Stomach (tissue), 9 donors: ENCODE results near the gene CRIM1. TPM values are rescaled to one million over a fixed set of nuclear protein-coding genes. Genes with fewer than 3 reads are reported as not detected.
A peak's percentile ranks its signal among the peaks of the same experiment; 100 is the strongest.

Source experiments
- DNase-seq, 2 donors: peaks; one replicate each; pipeline versions ENCODE4 v3.0.0 to v3.0.0-alpha.2; 2013 to 2019
- H3K27ac ChIP-seq, 5 donors: fragments of 200-600 bp in 4 of 5; sonication (generic) in 4 of 5; one replicate each; pipeline ENCODE4 v1.5.1; 2013 to 2019; ENCODE audit warnings: mild to moderate bottlenecking in 1 of 5, moderate library complexity in 1 of 5
- H3K27me3 ChIP-seq, 3 donors: fragments of 200-600 bp; sonication (generic); one replicate each; pipeline ENCODE4 v1.5.1; 2017 to 2019; ENCODE audit warnings: mixed run types in 1 of 3
- H3K36me3 ChIP-seq, 4 donors: fragments of 200-600 bp; sonication (generic); 1 replicate in 3 of 4; 2 replicates in 1 of 4; pipeline ENCODE4 v1.5.1; 2016 to 2019
- H3K4me1 ChIP-seq, 4 donors: fragments of 200-600 bp; sonication (generic); one replicate each; pipeline ENCODE4 v1.5.1; 2016 to 2019
- H3K4me3 ChIP-seq, 4 donors: fragments of 200-600 bp; sonication (generic) in 3 of 4; one replicate each; pipeline ENCODE4 v1.5.1; 2016 to 2019; ENCODE audit warnings: mild to moderate bottlenecking in 1 of 4
- H3K9me3 ChIP-seq, 4 donors: fragments of 200-600 bp; sonication (generic); one replicate each; pipeline ENCODE4 v1.5.1; 2016 to 2019
- EP300 ChIP-seq: sonication (generic); formaldehyde crosslinking; IDR thresholded peaks from one replicate; pipeline ENCODE4 v1.6.1; 2017; ENCODE audit warnings: antibody characterized with exemption
- POLR2A ChIP-seq, 4 donors: fragments of 450-650 bp; IDR thresholded peaks; one replicate each; pipeline ENCODE4 v1.6.1; 2016; ENCODE audit warnings: antibody characterized with exemption in 4 of 4, control low read depth in 2 of 4, mild to moderate bottlenecking in 1 of 4, moderate library complexity in 1 of 4
- POLR2AphosphoS5 ChIP-seq, 3 donors: sonication (generic); formaldehyde crosslinking; IDR thresholded peaks; one replicate each; pipeline ENCODE4 v1.6.1; 2016; ENCODE audit warnings: antibody characterized with exemption in 3 of 3
- WGBS, 5 donors: extraction: QIAGEN DNeasy Blood & Tissue Kit in 3 of 5; methylation state at CpG; one replicate each; pipeline versions ENCODE4 v1.1.5 to v1.1.7; 2013 to 2018; 5-methylcytosine and 5-hydroxymethylcytosine counted together
- intact Hi-C: fragments of 100-400 bp; cut with DNase I; formaldehyde crosslinking; loops from one replicate; pipeline ENCODE4 v1.15.1; 2023; ENCODE audit warnings: low total_unique reads
- polyA plus RNA-seq, 3 donors: library from polyadenylated mRNA; stranded (reverse); fragments of 200-250 nt; gene quantifications; one replicate each; pipeline ENCODE4 v1.2.3, GENCODE V29; 2013
- total RNA-seq, 5 donors: library from RNA; depleted of rRNA; stranded (reverse); fragments of >200 nt; gene quantifications; one replicate each; pipeline versions ENCODE4 v1.1.0 to v1.2.3, GENCODE V29; 2014 to 2016
- TF ChIP-seq, protein P1 (sequence below), 7 experiments: fragments of 450-650 bp in 4 of 7; fragments of 200-600 bp in 3 of 7; sonication (generic) in 3 of 7; IDR thresholded peaks; one replicate each; pipeline ENCODE4 v1.5.1; 2016 to 2019; ENCODE audit warnings: antibody characterized with exemption in 7 of 7, control low read depth in 2 of 7, mild to moderate bottlenecking in 1 of 7
- donor health status: healthy with polysubstance abuse.
- donor health status: Bipolar disorder and iron deficiency.
- donor health status: healthy.

The CRIM1 gene
- total and polyA plus RNA-seq, 8 donors, result 3.1 to 158 (median 50.7) TPM

DNA sequence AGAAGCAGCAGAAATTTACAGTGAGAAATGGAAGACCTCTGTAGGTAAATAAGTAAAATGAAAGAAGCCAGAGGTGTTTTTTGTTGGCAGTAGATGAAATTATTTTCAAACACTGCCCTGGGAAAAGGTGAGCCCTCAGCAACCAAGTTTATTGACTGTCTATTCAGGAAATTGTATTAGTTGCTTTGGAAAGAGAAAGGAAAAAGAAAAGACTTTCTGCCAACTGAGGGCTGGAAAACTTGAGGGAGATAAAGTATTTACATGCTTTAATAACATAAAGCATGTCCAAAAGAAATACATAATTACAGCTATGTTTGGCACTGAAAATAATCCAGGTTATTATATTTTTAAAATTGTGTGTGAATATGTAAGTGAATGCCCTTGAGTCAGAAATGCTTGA is 14.7 kb downstream of the CRIM1 start:
- no peaks in the 10 kb centered on the region for H3K27me3 ChIP-seq
- DNase-seq, result no peak
- peaks cover 41 to 90% (median 77%) of the 10 kb centered on the region in 4 donors for H3K4me1 ChIP-seq
- no peak overlapping the region for H3K4me3 ChIP-seq
- no peaks in the 10 kb centered on the region for H3K9me3 ChIP-seq
- intact Hi-C loops, result no loop called here
- TF ChIP-seq EP300 (no peak), POLR2A (IDR thresholded peaks at IDR 0.05) (no peak), POLR2AphosphoS5 (IDR thresholded peaks at IDR 0.05) (no peak)
- TF ChIP-seq, protein P1, sequence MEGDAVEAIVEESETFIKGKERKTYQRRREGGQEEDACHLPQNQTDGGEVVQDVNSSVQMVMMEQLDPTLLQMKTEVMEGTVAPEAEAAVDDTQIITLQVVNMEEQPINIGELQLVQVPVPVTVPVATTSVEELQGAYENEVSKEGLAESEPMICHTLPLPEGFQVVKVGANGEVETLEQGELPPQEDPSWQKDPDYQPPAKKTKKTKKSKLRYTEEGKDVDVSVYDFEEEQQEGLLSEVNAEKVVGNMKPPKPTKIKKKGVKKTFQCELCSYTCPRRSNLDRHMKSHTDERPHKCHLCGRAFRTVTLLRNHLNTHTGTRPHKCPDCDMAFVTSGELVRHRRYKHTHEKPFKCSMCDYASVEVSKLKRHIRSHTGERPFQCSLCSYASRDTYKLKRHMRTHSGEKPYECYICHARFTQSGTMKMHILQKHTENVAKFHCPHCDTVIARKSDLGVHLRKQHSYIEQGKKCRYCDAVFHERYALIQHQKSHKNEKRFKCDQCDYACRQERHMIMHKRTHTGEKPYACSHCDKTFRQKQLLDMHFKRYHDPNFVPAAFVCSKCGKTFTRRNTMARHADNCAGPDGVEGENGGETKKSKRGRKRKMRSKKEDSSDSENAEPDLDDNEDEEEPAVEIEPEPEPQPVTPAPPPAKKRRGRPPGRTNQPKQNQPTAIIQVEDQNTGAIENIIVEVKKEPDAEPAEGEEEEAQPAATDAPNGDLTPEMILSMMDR (IDR thresholded peaks at IDR 0.05), result no peak
- H3K27ac ChIP-seq, result peak overlapping the region in 1 of 5 donors; percentile 77
- no peaks in the 10 kb centered on the region for H3K36me3 ChIP-seq

DNA sequence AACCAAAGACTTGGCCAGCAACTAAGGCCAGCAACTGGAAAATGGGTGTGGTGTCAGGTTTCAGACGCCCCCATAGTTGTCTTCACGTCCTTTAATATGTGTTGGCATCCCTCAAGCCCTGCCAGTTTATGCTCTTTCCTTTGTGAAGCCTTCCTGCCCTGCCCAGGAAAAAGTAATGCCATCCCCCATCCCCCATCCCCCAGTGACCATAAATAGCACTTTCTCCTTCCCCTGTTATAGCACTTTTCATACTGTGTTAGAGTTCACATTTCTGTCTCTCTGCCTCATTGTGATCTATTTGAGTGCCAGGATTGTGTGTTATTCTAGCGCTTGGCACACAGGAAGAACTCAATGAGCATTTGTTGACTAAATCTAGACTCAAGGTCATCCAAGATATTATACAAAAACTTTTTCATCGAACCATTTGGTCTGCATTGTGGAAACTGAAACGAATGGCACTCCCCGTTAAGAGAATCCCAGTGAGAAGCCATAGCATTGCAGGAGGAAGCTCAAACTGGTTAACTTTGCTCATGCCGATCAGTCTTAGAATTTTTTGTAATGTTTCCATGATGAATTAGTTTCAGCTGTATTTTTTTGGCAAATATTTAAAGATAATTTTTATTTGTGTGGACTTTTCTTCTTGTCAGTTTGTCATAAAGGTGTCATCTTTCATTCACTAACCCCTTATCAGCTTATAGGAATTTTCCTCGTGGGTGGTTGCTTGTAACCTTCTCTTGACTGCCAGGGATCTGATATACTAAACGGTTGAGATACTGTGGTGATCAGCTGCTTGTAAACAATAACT is 15.7 kb downstream of the CRIM1 start:
- Histone ChIP-seq H3K9me3 (no peaks in the 10 kb centered on the region), H3K27ac (peak overlapping the region in 4 of 5 donors; percentile 15 to 77 (median 30)), H3K27me3 (no peaks in the 10 kb centered on the region), H3K4me3 (no peak overlapping the region), H3K4me1 (peaks cover 41 to 95% (median 83%) of the 10 kb centered on the region in 4 donors), H3K36me3 (no peaks in the 10 kb centered on the region)
- no peak for TF ChIP-seq EP300
- TF ChIP-seq, protein P1 (IDR thresholded peaks at IDR 0.05), result no peak
- TF ChIP-seq POLR2AphosphoS5 (IDR thresholded peaks at IDR 0.05), result no peak
- TF ChIP-seq POLR2A (IDR thresholded peaks at IDR 0.05), result no peak
- WGBS, 5 donors, result 38 to 52% (median 47%) methylated on average over 9 of the region's 9 CpGs
- DNase-seq, result no peak
- intact Hi-C loops, result no loop called here

DNA sequence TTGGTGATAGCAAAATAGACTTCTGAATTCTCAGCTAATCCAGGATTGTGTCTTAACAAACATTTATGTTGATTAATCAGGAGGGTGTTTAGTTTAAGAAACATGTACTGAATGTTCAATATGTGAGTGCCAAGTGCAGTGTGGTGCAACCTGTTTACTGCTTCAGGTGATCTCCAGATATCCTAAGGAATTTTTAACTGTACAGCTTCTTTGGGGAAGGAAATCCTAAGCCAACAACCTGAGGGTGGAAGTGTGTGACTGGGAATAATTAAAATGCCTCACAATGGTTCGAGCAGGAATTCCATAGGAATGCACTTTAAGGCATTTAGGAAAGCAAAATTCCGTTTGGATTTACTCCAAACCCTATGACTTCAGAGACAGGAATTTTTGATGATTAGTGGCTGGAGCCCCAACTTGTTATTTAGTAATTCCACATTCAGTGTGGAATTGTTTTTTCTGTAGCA is 16.4 kb downstream of the CRIM1 start:
- WGBS, 5 donors, result 29 to 62% (median 47%) methylated on average over 2 of the region's 2 CpGs
- H3K27ac ChIP-seq, result peak overlapping the region in 4 of 5 donors; percentile 15 to 77 (median 44)
- peak in 1 of 2 donors; percentile 66 for DNase-seq
- H3K9me3 ChIP-seq, result no peaks in the 10 kb centered on the region
- intact Hi-C loops, result no loop called here
- H3K4me1 ChIP-seq, result peaks cover 47 to 95% (median 83%) of the 10 kb centered on the region in 4 donors
- no peak overlapping the region for H3K4me3 ChIP-seq
- no peaks in the 10 kb centered on the region for H3K27me3 ChIP-seq
- no peaks in the 10 kb centered on the region for H3K36me3 ChIP-seq
- peak in 1 of 3 donors; percentile 26 for TF ChIP-seq POLR2AphosphoS5 (IDR thresholded peaks at IDR 0.05)
- no peak for TF ChIP-seq POLR2A (IDR thresholded peaks at IDR 0.05)
- TF ChIP-seq EP300, result no peak

DNA sequence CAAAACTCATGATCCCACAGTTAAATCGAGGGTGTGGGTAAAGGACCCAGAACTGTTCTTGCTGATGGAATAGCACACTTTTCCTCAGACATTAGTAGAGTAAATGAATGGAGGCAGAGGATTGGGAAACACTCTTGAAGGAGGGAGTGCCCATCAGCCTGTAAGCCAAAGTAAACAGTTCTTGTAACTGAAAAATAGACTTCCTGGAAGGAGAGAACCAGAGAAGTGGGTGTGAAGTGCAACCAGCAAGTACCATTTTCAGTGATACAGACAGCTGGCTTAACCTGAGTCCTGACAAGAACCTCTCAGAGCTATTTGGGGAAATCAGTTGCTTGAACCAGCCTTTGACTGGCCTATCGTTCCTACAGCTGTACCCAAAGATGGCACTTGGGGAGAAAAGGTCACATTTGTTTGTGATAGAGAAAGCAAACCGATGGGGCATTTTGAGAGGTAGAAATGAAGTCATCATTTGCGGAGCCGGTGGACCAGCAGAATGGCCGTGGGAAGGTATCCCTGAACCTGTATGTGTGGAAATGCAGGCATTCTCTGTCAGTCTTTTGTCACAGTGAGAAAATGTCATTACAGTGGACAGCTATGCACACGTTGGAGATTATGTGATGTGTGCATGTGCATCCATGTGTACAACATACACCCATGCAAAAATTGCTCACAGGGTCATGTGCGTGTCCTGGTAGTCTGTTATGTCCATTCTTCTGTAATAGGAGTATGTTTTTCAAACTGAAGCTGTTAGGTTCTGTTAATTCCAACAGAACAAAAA is 17.8 kb downstream of the CRIM1 start:
- Histone ChIP-seq H3K9me3 (no peaks in the 10 kb centered on the region), H3K27me3 (no peaks in the 10 kb centered on the region), H3K4me1 (peaks cover 38 to 89% (median 74%) of the 10 kb centered on the region in 4 donors), H3K27ac (peak overlapping the region; percentile 22 to 77 (median 62)), H3K36me3 (no peaks in the 10 kb centered on the region), H3K4me3 (no peak overlapping the region)
- 53 to 69% (median 59%) methylated on average over 8 of the region's 8 CpGs for WGBS, 5 donors
- peak in 2 of 3 donors; percentile 66 to 85 for TF ChIP-seq POLR2AphosphoS5 (IDR thresholded peaks at IDR 0.05)
- TF ChIP-seq, protein P1 (IDR thresholded peaks at IDR 0.05), result no peak
- DNase-seq, result peak in 1 of 2 donors; percentile 75
- intact Hi-C loops, result no loop called here
